Activated naive CD8-positive, alpha-beta T cell treated with anti-CD3 and anti-CD28 coated beads, Interleukin-2, amount 50 U/mL, for 24 hours (primary cell): ENCODE results near the gene JHY.

Experiments used
- ATAC-seq: fragments of 150-1000 bp; cut with Tn5 transposase; one replicate; pipeline ENCODE4 v1.10.0; 2021
- DNase-seq: peaks from one replicate; pipeline ENCODE4 v3.0.0; 2021
- H3K27ac Mint-ChIP-seq: one replicate; pipeline ENCODE4 v1.8.0; 2021; ENCODE audit warnings: mild to moderate bottlenecking, mixed read lengths
- H3K27me3 Mint-ChIP-seq: one replicate; pipeline ENCODE4 v1.8.0; 2021; ENCODE audit warnings: mixed read lengths
- H3K36me3 Mint-ChIP-seq: one replicate; pipeline ENCODE4 v1.8.0; 2021; ENCODE audit warnings: low read depth, mixed read lengths
- H3K4me1 Mint-ChIP-seq: one replicate; pipeline ENCODE4 v1.8.0; 2021; ENCODE audit warnings: mixed read lengths
- H3K4me3 Mint-ChIP-seq: one replicate; pipeline ENCODE4 v1.8.0; 2021; ENCODE audit warnings: mild to moderate bottlenecking, moderate library complexity, mixed read lengths
- H3K9me3 Mint-ChIP-seq: one replicate; pipeline ENCODE4 v1.8.0; 2021; ENCODE audit warnings: mixed read lengths

Gene JHY

GRCh38 chr11:122882189-122882856, at the start of gene JHY:
Gene JHY (plus strand): TSS chr11:122882759. CDS start chr11:122885850, 3,091 bp downstream.
- H3K27me3 Mint-ChIP-seq = peaks cover 9% of the 10 kb centered on the region
- H3K9me3 Mint-ChIP-seq = no peaks in the 10 kb centered on the region
- DNase-seq = no peak
- peak within 1 kb of the TSS; percentile 84 for H3K4me3 Mint-ChIP-seq
- peak within 1 kb of the TSS; percentile 67 for H3K27ac Mint-ChIP-seq
- peaks cover 4% of the 10 kb centered on the region for H3K36me3 Mint-ChIP-seq
- H3K4me1 Mint-ChIP-seq = peaks cover 28% of the 10 kb centered on the region
- ATAC-seq = no peak

GRCh38 chr11:122833846-122834464, 48.6 kb upstream of the JHY start:
- no peak overlapping the region for H3K4me3 Mint-ChIP-seq
- no peak overlapping the region for H3K27ac Mint-ChIP-seq
- H3K4me1 Mint-ChIP-seq = peaks cover 57% of the 10 kb centered on the region
- DNase-seq (no peak), ATAC-seq (no peak)
- no peaks in the 10 kb centered on the region for H3K36me3 Mint-ChIP-seq
- peaks cover 8% of the 10 kb centered on the region for H3K9me3 Mint-ChIP-seq
- no peaks in the 10 kb centered on the region for H3K27me3 Mint-ChIP-seq

- DNase-seq (no peak), ATAC-seq (no peak)
- no peaks in the 10 kb centered on the region for H3K27me3 Mint-ChIP-seq
- H3K4me1 Mint-ChIP-seq = peaks cover 72% of the 10 kb centered on the region
- peak overlapping the region; percentile 31 for H3K4me3 Mint-ChIP-seq
- peaks cover 8% of the 10 kb centered on the region for H3K36me3 Mint-ChIP-seq
- no peak overlapping the region for H3K27ac Mint-ChIP-seq
- peaks cover 8% of the 10 kb centered on the region for H3K9me3 Mint-ChIP-seq
Measured at GRCh38 chr11:122836916-122837315, 45.6 kb upstream of the JHY start.

GRCh38 chr11:122837528-122838346, 44.8 kb upstream of the JHY start:
- Mint-ChIP-seq H3K4me1 (peaks cover 76% of the 10 kb centered on the region), H3K27me3 (no peaks in the 10 kb centered on the region), H3K9me3 (peaks cover 8% of the 10 kb centered on the region), H3K36me3 (peaks cover 13% of the 10 kb centered on the region), H3K27ac (peak overlapping the region; percentile 88), H3K4me3 (peak overlapping the region; percentile 84)
- DNase-seq = no peak
- ATAC-seq = no peak

GRCh38 chr11:122843281-122844141, 39.0 kb upstream of the JHY start:
- peak; percentile 74 for ATAC-seq
- H3K4me3 Mint-ChIP-seq = peak overlapping the region; percentile 72
- DNase-seq = peak; percentile 49
- H3K27me3 Mint-ChIP-seq = no peaks in the 10 kb centered on the region
- H3K9me3 Mint-ChIP-seq = no peaks in the 10 kb centered on the region
- H3K4me1 Mint-ChIP-seq = peaks cover 80% of the 10 kb centered on the region
- H3K27ac Mint-ChIP-seq = peak overlapping the region; percentile 90
- H3K36me3 Mint-ChIP-seq = peaks cover 27% of the 10 kb centered on the region

- Mint-ChIP-seq H3K27ac (peak overlapping the region; percentile 97), H3K36me3 (peaks cover 39% of the 10 kb centered on the region), H3K27me3 (no peaks in the 10 kb centered on the region), H3K9me3 (no peaks in the 10 kb centered on the region), H3K4me1 (peaks cover 97% of the 10 kb centered on the region), H3K4me3 (peak overlapping the region; percentile 35)
- DNase-seq = no peak
- ATAC-seq = no peak
Measured at GRCh38 chr11:122847466-122847865, 35.1 kb upstream of the JHY start.

- Mint-ChIP-seq H3K4me3 (no peak overlapping the region), H3K36me3 (peaks cover 42% of the 10 kb centered on the region), H3K9me3 (no peaks in the 10 kb centered on the region), H3K27me3 (no peaks in the 10 kb centered on the region), H3K4me1 (peaks cover 95% of the 10 kb centered on the region), H3K27ac (peak overlapping the region; percentile 97)
- ATAC-seq = no peak
- DNase-seq = no peak
Measured at GRCh38 chr11:122848186-122848585, 34.4 kb upstream of the JHY start.

GRCh38 chr11:122850076-122850631, 32.4 kb upstream of the JHY start:
- peak overlapping the region; percentile 97 for H3K27ac Mint-ChIP-seq
- H3K9me3 Mint-ChIP-seq = no peaks in the 10 kb centered on the region
- H3K36me3 Mint-ChIP-seq = peaks cover 44% of the 10 kb centered on the region
- DNase-seq (peak; percentile 71), ATAC-seq (peak; percentile 73)
- no peaks in the 10 kb centered on the region for H3K27me3 Mint-ChIP-seq
- H3K4me1 Mint-ChIP-seq = peaks cover 90% of the 10 kb centered on the region
- peak overlapping the region; percentile 65 for H3K4me3 Mint-ChIP-seq

- Mint-ChIP-seq H3K27ac (peak overlapping the region; percentile 97), H3K4me1 (peaks cover 93% of the 10 kb centered on the region), H3K27me3 (no peaks in the 10 kb centered on the region), H3K9me3 (no peaks in the 10 kb centered on the region), H3K4me3 (peak overlapping the region; percentile 68), H3K36me3 (peaks cover 51% of the 10 kb centered on the region)
- ATAC-seq (no peak), DNase-seq (no peak)
Measured at GRCh38 chr11:122851366-122851966, 31.1 kb upstream of the JHY start.

- H3K27me3 Mint-ChIP-seq = peaks cover 3% of the 10 kb centered on the region
- H3K27ac Mint-ChIP-seq = peak overlapping the region; percentile 97
- peak; percentile 45 for DNase-seq
- peak overlapping the region; percentile 68 for H3K4me3 Mint-ChIP-seq
- H3K4me1 Mint-ChIP-seq = peaks cover 93% of the 10 kb centered on the region
- no peaks in the 10 kb centered on the region for H3K9me3 Mint-ChIP-seq
- peaks cover 55% of the 10 kb centered on the region for H3K36me3 Mint-ChIP-seq
- peak; percentile 21 for ATAC-seq
Measured at GRCh38 chr11:122852074-122852795, 30.3 kb upstream of the JHY start.

GRCh38 chr11:122852796-122853160, 29.8 kb upstream of the JHY start:
- Mint-ChIP-seq H3K27ac (peak overlapping the region; percentile 97), H3K27me3 (peaks cover 3% of the 10 kb centered on the region), H3K4me3 (peak overlapping the region; percentile 68), H3K4me1 (peaks cover 93% of the 10 kb centered on the region), H3K36me3 (peaks cover 60% of the 10 kb centered on the region), H3K9me3 (no peaks in the 10 kb centered on the region)
- ATAC-seq = no peak
- no peak for DNase-seq

GRCh38 chr11:122853261-122853660, 29.3 kb upstream of the JHY start:
- DNase-seq (no peak), ATAC-seq (no peak)
- Mint-ChIP-seq H3K4me1 (peaks cover 92% of the 10 kb centered on the region), H3K36me3 (peaks cover 63% of the 10 kb centered on the region), H3K27me3 (peaks cover 3% of the 10 kb centered on the region), H3K27ac (peak overlapping the region; percentile 40), H3K4me3 (no peak overlapping the region), H3K9me3 (no peaks in the 10 kb centered on the region)

GRCh38 chr11:122853971-122854446, 28.6 kb upstream of the JHY start:
- Mint-ChIP-seq H3K9me3 (no peaks in the 10 kb centered on the region), H3K36me3 (peaks cover 65% of the 10 kb centered on the region), H3K4me3 (no peak overlapping the region), H3K27ac (peak overlapping the region; percentile 33), H3K27me3 (peaks cover 3% of the 10 kb centered on the region), H3K4me1 (peaks cover 88% of the 10 kb centered on the region)
- no peak for ATAC-seq
- peak; percentile 36 for DNase-seq
